NCI-H1417 treated with DMSO at 0.1 percent for 48 hours (cell line): Measurements from ENCODE around the gene LRRC1.

Experiments
- DNase-seq: peaks from one replicate; lab custom pipeline; 2025; lab: John Stamatoyannopoulos, UW

LRRC1 gene

GRCh38 chr6:53887316-53887715, 92.5 kb downstream of the LRRC1 start:
- no peak for DNase-seq

- no peak for DNase-seq
Measured at GRCh38 chr6:53888931-53889330, 94.1 kb downstream of the LRRC1 start.

GRCh38 chr6:53889365-53889764, 94.6 kb downstream of the LRRC1 start:
- DNase-seq = no peak

DNA sequence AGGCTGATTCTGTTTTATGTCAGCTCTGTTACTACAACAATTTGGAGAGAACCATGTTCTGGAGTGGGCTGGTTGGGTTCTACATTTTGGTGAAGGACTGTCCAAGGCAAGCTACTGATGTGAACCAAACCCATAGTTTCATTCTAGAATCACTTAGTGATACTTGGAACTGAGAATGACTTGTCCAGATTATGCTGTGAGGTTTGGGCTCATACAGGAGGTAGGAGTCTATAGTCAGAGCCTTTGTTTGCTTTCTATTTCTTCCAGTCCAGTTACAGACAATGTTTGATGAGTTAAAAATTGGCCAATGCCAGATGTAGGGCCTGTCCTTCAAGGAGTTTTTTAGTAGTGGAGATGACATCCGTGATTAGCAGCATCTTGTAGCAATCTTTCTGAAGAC, 97.9 kb downstream of the LRRC1 start:
- no peak for DNase-seq

DNA sequence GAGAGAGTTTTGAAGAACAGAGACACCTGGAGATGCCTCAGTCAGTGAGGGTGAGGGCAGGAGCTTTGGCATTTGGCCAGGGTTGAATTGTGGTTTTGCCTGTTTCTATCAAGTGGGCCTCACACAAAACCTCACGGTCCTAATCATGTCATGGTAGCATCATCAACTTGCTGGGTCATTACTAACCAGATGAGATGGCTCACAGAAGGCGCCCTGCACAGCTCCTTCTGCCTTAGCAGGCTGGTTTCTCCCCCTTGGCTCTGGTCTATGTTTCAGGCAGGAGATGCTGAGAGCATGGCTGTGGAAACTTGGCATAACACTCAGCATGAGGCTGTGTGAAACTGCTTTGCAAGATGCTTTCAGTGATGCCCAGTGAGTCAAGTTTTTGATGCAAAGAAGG, 99.3 kb downstream of the LRRC1 start:
- DNase-seq = no peak

DNA sequence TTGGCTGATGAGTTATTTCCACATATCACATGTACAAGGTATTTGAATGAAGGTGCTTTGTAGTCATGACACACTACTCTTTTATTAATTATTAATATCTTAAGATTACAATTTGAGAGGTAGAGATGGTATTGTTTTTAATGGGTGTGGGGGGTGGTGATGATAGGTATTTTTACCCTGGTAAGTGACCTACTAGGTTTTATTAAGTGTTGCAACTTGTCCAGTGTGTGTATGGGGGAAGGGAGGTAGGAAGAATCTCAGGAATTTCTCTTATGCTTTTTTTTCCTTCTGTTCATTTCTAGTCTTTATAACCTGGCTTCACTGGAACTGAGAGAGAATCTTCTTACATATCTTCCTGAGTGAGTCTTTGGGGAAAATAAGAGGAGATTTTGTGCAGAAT, 101.4 kb downstream of the LRRC1 start:
- DNase-seq = no peak

DNA sequence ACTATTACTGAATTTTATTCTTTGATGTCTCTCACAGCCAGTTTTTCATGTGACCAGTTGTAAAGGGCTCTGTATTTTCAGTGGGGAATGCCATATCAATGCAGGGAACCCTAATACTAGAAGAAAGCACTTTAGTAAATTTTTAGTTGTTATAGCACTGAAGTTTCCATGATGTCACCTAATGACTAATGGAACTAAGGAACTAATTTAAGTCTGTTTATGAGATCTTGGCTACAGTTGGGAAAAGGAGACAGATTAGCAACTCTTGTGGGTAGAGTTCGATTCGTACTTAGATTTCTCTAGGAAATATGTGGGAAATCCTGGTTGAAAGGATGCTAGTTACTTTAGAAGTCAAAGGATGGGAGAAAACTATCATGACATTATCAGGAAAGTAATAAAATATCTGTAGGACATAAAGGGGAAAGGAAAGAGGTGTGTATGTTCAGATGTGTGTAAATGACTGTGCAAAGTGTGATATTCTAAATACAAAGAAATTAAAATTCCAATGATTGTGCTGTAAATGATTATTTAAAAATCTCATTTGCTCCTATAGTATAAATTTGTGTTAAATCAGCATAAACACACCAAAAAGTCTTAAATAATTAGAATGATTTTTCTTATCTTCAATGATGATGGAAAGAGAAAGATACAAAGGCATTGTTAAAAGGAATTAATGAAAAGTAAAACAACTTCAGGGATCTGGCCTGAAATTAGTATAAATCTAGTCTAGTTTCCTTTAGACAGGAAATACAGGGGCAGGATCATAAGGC, 103.4 kb downstream of the LRRC1 start:
- no peak for DNase-seq

DNA sequence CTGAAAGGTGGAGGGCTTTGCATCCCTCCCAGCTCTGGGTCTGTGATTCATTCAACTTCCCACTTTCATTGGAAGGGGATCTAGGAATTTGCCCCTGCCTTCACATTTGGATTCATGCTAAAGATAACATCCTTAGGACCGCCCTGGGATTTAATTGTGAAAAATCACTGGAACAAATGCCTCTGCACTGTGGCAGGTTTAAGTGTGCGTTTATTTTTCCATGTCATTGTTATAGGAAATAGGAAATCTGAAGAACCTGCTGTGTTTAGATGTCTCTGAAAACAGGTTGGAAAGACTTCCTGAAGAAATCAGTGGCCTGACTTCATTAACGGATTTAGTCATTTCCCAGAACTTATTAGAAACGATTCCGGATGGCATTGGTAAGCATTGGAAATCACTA, 104.7 kb downstream of the LRRC1 start:
- DNase-seq = no peak

- DNase-seq = no peak
Measured at GRCh38 chr6:53903357-53903756, 108.6 kb downstream of the LRRC1 start.

DNA sequence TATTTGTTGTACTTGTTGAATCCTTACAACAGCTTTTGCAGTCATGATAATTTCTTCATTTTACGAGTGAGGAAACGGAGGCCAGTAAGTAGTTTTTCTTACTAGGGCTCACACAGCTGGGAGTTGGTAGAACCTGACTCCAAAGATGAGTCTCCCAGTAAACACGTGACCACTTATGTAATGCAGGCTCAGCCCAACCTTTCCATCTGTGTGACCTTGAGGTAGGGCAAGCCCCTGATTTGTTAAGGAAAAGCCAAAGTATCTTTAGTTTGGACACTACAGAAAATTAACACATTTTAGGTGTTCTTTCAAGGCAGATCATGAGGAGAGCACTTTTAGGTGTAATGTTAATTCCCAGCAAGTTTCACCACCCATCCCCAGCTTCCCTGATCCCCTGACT, 111.3 kb downstream of the LRRC1 start:
- no peak for DNase-seq

DNA sequence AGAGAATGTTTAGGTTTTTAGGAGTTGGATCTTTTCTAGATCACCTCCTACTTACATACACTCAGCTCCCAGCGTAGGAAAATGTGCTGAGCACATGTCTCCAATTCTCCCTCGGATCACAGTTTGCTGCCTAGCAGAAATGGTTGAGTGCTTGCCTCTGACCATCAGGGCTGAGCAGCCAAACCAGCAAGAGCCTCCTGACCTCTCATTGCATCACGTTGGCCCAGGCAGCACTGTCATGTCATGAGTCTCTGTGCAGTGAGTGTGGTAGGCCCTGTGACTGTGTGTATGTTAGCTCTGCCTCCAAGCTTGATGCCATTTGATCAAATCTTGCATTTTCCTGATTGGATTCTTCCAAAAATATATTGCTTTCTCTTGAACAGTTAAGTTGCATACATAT, 112.0 kb downstream of the LRRC1 start:
- no peak for DNase-seq

DNA sequence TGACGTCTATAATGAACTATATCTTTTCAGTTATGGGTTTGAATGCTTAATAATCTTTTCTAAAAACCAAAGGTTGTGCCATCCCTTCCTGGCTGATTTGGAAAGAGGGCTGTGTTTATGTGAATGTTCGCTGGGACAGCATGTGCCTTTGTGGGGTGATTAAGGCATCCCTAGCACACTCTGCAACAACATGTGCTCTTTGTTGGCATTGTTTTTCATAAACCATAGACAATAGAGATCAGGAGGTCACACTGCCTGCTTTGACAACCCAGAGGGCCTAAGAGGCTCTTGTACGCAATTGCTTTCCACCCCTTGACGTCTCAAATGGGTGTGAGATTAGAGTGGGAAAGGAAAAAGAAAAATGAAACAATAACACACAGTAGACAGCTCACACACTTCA, 116.0 kb downstream of the LRRC1 start:
- DNase-seq = no peak

DNA sequence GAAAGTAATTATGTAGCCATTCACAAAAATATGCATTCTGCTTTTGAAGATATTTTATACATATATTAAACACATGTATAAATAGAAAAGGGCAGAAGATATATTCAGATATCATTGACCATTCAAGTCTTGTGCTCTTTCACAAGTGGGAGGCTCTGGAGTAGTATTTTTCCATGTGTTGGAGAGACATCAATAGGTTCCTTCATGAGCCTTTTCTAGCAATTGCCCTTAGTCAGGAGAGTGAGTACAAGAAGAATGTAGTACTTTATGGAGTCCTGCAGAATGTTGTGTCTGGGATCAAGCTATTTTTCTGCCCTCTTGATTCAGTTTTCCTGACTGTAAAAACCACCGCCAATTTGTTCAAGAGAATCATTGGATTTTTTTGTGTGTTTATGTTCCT, 117.9 kb downstream of the LRRC1 start:
- no peak for DNase-seq

- no peak for DNase-seq
Measured at GRCh38 chr6:53913286-53913685, 118.5 kb downstream of the LRRC1 start.

- no peak for DNase-seq
Measured at GRCh38 chr6:53915026-53915691, 120.4 kb downstream of the LRRC1 start.

GRCh38 chr6:53916804-53917463, 122.1 kb downstream of the LRRC1 start:
- DNase-seq = no peak

DNA sequence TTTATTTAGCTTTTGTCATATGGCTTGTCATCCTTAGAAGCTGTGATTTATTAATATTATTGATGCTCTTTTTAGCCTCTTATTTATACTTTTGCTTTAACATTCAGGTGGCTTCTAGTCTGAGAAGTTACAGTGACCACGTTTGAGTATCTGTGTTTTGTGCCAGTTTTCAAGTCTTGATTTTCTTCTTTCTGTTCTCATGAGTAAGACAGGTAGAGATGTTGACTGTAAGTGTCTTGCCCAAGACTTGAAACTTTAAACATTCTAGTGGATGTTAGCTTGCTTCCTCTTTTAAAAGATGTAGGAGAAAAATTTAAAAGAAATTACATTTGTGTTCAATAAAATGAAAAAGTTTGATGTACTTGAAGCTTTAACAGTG, 122.6 kb downstream of the LRRC1 start:
- DNase-seq = no peak

DNA sequence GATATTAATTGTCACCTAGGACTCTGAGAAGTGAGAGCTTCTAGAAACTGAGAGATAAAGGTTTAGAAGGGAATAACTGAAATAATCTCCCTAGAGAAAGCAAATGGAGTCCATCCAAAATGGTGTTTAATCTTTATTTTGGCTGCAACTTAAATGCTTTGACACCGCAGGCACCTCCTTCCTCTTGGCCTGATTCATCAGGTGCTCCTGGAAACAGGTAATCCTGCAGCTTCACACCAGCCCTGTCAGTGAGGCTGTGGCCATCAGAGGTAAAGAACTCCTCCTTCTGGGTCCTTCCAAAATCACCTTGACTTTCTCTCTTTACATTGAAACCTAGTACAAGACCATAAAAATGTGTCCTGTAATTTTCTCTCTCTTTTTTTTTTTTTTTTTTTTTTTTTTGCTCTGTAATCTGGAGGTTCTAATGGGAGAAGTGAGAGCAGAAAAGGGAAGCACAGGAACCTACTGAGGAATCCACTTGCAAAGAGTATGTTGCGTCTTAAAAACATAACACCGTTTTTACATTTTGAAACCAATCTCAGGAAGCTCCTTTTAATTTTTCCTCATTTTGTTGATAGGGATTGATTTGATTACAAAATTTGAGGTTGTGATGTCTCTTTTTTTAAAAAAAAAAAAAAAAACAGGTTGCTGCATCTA, 124.2 kb downstream of the LRRC1 start:
- no peak for DNase-seq

DNA sequence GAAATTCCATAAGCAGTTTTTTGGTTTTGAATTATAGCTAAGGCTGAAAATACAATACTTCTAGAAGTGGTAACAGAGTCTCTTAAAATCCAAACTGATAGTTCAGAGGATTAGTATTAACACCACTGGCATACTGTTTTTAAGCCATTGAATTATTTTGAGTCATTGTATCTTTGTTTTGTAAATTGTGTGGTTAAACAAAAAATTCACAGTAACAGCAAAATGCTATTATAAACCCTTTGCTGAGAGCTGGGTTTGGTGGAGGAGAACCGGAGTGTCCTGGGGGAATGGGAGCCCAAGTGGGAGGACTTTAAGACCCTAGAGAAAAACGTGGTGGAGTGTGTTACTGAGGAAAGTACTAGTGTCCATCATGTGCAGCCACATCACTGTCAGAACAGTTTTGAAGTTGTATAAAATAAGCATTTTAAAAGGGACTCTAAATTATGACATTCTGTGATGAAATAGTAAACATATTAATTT, 125.1 kb downstream of the LRRC1 start:
- no peak for DNase-seq

- no peak for DNase-seq
Measured at GRCh38 chr6:53920881-53921280, 126.1 kb downstream of the LRRC1 start.

GRCh38 chr6:53921639-53922038, 126.8 kb downstream of the LRRC1 start:
- DNase-seq = no peak

- DNase-seq = no peak
Measured at GRCh38 chr6:53922539-53922981, 127.8 kb downstream of the LRRC1 start.

DNA sequence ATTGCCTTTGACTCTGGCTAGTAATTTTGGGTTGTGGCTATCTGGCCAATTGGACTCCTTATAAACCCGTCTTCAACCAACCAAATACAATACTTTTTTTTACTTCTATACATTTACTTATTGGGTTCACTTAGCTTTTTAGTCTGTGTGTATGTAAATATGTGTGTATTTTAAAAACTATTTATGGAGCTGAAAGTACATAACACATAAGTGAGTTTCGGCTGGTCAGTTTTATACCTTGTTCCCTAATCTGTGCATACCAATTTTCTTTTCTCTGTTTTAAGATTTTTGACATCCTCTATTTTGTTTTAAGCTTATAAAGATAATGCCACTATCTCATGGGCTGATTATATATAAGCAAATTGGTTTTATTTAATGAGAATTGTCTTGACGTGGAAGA, 129.5 kb downstream of the LRRC1 start:
- DNase-seq = no peak
